SH-SY5Y (cell line): ENCODE measurements around the gene CDAN1.

ENCODE experiments used
- GATA2 ChIP-seq: IDR thresholded peaks from 2 replicates; pipeline ENCODE4 v1.6.1; 2011; ENCODE audit warnings: mild to moderate bottlenecking, low read depth, low read length
- GATA3 ChIP-seq: IDR thresholded peaks from 2 replicates; pipeline ENCODE4 v1.6.1; 2011; ENCODE audit warnings: low read depth, mild to moderate bottlenecking, low read length, moderate library complexity

GRCh38 chr15:42775416-42775815 is 38.5 kb upstream of the CDAN1 start:
- TF ChIP-seq GATA3 (no peak), GATA2 (no peak)
